ENCODE data around the gene HEG1.

HEG1 gene

DNA sequence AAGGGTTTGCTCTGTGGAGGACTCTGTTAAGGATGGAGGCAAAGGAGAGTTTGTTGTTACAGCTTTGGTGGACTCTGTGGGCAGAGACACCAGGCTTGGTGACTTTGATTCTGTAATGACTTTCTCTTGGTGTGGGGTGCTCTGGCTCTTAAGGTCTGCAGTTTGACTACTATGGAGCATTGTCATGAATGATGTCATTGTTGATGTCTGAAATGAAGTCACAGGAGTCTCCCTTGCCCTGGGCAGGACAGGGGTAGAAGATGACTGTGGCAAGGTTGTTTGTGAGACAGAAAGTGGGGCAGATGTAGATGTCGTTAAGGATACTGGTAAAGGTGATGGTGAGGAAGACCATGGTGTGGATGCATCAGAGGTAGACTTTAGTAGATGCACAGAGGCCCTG is 42.7 kb downstream of the HEG1 start:
- DNase-seq (ENCODE audit: low read depth, low spot score), result no peak

DNA sequence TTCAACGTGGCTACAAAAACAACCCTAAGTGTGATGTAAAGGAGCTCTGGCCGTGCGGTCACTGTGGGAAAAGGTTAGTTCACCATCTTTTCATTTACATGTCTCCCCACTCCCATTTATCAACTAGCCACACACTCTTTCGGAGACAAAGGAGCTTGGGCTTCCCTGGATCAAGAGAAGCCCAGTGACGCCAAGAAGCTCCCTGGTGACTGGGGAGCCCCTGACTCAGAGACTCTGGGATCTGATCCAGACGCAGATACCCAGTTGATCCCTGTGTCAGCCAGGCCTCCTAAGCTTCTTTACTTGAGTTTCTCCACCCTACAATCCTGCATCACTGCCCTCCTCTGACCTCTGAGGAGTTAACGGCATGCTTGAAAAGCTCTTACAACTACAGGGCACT is 43.9 kb downstream of the HEG1 start:
- DNase-seq (ENCODE audit: low read depth, low spot score), result no peak

DNA sequence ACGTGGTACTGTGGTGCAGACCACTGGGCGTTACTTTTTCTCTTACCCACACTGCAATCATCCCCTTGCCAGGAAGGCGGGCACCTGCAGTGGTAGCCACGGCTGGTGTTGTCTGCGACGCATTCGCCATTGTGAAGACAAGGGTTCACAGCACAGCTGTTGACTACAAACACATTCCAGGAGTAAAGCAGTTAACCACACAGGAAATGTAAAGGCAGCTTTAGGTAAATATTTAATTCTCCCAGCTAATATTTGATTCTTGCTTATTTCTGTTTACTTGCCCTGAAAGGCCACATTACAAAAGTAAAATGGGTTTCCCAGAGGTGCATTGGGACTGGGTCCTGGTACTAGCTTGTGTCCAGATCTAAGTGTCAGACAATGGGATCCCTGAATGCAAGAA is 45.4 kb downstream of the HEG1 start:
- DNase-seq (ENCODE audit: low read depth, low spot score), result no peak

DNA sequence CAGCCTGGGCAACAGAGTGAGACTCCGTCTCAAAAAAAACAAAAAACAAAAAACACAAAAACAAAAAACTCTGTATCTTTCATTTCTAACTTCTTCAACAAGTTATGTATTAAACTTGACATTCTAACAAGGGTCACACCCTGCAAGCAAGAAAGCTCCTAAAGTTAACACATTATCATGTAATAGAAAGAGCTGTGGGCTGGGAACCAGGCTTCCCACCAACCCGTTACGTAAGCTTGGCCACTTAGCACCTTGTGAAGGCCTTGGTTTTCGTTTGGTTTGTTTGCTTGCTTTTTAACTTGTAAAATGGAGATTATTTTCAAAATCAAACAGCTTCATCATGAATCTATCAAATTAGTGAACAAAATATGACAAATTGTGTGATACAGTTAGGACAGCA is 47.0 kb downstream of the HEG1 start:
- DNase-seq (ENCODE audit: low read depth, low spot score), result no peak

DNA sequence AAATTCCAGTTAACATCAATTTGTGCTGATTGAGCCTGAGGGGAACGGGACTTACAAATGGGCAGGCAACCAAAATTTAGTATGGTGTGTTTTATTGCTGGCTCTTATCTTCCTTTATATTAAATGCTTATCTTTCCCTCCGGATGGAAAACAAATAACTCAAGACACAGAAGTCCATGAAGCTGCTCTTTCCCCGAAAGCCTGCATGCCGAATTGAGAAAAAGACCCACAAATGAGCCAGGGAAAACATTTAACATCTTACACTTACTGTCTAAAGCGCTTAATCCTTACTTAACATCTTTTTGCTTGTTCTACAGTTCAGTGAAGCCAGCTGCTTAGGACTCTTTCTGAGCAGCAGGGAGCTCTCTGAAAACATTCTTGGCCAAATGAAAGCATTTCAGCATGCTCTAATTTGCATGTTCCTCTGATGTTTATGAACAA is 49.5 kb downstream of the HEG1 start:
- no peak for DNase-seq (ENCODE audit: low read depth, low spot score)

DNA sequence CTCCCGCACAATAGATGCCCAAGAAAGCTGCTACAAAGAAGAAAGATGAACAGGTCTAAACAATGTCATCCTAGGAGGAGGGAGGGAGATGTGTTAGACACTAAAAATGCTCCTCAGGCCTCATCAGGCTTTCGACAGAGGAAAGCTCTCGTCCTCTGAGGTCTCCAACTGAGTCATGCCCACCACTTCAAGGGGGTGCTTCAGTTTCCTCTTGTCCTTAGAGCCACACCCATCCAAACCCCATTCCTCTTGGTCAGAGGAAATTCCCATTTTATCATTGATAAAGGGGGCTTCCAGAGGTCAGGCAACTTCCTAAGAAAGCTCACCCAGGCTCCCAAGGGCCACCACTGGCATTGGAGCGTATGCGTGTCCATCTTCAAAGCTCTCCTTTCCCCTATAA is 50.1 kb downstream of the HEG1 start:
- no peak for DNase-seq (ENCODE audit: low read depth, low spot score)

DNA sequence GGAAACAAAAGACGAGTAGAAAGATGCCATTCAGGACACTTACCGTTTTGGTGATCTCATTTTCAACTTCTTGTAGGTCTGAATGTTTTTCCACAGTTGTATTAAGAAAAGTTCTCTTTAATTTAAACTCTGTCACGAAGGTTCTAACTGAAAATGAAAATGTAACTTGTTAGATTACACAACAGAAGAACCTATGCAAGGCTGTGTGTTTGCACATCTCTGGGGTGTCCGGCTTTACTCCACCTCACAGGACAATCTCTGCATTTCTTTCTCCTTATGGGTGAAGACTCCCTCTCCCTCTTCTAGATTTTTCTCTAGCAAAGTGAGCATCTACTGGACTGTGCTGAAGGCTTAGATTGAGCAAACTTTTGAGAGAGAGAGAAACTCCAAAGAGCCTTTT is 50.6 kb downstream of the HEG1 start:
- DNase-seq (ENCODE audit: low read depth, low spot score), result no peak

DNA sequence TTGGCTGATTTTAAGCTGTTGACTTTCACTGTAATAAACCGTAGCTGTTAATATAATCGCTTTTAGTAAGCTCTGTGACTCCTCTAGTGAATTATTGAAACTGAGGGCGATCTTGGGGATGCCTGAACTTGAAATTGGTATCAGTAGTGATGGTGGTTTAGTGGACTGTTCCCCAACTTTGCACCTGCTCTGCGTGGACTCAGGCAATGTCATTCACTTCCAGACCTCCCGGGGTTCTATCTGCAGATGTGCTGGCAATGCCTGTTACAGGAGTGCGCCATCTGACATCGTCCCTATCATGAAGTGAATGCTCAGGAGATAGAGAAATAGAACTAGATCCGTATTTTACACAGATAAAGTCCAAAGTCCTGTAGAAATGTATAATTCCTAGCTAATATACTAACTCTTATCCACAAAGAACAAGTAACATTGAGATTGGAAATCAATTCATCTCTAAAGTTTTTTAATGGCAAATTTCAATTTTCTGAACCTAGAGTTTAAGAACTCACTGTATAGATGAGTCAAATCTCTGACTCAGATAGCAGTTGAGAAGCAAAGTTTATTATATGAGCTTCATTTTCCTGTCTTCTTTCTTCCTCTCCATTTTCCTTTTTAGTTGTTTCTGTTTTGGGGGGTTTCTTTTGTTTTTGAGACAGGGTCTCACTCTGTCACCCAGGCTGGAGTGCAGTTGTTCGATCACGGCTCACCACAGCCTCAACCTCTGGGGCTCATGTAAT is 51.8 kb downstream of the HEG1 start:
- no peak for DNase-seq (ENCODE audit: low read depth, low spot score)

DNA sequence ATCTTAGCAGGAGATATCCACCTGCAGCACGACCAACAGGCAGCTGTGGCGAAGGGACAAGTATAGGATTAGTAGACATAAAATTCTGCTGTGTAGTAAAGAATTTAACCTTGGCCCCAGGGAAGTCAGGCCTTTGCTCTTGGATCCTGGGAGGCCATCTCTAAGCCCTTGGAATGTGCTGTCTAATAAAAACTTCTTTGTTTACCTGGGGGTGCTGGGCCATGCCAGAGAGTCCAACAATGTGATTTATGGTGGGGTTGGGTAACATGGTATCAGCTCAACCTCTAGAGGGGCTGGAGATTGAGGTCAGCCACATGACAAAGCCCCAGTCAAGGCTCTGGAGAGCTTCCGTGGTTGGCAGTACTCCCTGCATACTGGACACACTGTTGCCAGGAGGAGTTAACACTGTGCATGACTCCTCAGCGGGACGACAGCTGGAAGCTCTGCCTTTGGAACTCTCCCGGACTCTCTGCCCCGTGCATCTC is 52.4 kb downstream of the HEG1 start:
- peak; percentile 19 for DNase-seq (ENCODE audit: low read depth, low spot score)

DNA sequence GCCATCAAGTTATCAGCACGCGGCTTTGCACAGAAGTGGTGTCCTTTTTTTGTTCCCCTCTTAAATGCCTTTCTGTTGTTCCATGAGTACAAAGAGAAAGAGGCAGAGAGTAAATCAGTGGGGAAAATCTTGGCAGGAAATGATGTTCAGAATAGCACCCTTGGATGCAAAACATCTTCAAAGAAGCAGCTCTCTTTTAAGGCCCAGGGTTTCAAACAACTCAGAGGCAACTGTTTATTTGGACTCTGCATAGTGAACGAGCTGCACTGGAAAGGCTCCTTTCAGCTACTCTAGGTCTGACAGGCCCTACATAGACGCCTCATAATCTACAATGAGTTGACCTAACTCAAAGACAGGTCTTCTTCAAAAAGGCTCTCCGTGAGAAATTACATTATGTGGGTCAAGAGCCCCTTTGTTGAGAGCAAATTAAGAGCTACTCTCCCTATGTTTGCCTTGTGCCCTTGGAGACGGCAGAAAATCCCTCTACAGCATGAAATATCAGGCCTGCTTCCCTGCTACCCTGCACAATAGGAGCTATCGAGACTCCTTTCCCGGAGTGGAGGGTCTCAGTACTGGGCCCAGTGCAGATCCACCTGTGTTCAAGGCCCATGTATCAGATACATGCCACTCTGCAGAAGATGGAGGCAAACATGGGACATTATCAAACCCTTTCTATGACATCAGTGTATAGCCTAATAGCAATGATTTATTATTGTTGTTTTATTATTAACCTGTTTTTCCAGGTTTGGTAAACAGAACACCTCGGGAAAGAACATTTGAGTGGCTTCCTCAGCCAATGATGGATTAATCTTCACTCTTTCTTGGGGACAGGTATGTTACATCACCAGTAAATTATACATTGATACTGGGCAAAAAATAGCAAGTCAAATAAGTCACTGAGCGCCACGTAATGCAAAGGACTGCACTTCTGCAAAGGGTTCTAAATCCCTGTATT is 53.1 kb downstream of the HEG1 start:
- DNase-seq (ENCODE audit: low read depth, low spot score), result no peak

DNA sequence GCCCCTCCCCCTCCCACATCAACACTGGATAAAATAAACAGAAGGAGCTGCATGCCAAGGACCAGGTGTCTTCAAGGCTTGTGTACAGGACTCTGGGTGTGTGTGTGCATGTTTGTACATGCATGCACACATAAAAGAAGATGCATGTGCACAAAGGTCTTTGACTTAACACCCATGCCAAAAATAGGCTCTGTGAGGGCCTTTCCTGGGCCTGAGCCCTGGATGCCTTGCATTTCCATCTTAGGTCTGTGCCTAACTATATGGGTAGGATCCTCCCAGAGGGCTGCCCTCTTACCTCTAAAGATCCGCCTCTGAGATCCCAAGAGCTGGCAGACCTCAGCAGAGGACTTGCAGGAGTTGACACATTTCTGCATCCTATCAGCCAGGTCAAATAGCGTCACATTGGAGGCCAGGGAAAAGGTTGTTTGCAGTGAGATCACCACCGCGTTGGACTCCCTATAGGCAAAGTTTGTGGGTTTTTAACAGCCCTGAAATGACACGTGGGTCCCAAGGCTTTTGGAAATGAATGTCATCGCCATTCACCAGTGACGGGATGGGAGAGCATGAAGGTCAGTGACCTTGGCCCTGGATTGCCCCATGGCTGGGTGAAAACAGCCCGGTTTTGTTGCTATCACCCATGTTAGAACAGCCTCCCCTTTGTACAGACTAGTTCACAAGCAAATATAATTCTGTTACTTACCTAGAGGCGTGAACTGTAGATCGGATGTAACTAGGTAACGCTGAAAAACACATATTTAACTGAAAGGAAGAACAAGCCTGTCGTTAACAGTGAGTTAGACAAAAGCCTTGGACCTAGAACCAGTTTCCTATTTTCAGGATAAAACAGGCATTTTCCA is 54.0 kb downstream of the HEG1 start:
- no peak for DNase-seq (ENCODE audit: low read depth, low spot score)

DNA sequence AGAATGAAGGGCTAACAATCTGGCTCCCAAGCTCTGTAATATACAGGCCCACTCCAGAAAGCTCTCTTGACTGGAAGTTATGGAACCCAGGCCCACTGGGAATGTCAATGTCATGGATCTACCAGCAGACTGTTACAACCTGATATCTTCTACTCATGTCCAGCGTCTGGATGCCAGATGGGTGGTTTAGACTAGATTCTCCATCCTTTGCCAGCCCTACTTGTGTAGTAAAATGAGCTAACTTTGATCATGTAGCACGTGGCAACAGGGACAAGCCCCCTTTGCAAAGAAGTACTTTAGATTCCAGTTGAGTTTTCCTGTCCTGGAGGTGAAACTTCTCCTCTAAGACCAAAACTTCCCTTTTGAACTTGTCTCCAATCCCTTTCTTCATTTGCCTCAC is 55.1 kb downstream of the HEG1 start:
- no peak for DNase-seq (ENCODE audit: low read depth, low spot score)

DNA sequence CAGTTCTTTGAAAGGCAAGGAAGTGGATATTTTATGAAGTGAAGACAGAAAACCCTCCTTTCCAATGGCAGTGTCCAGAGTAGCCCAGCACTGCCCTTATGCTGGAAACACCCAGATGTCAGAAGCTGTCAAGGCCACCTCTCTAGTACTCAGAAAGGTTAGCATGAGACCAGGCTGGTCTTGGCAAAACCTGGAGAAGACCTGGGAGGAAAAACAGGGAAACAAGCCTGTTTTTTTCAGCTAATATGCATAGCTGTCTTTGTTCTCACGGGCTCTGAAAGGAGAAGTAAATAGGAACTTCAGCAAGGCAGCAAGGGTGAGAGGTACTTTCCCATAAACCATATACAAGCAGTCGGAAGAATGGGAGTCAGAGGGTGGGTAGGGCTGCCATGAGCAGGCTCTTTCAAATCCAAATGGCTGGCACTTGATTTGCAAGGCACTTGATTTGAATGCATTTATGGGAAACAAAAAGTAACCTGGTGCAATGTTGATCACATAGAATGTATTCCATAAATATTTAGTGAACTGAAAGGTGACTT is 55.8 kb downstream of the HEG1 start:
- no peak for DNase-seq (ENCODE audit: low read depth, low spot score)

DNA sequence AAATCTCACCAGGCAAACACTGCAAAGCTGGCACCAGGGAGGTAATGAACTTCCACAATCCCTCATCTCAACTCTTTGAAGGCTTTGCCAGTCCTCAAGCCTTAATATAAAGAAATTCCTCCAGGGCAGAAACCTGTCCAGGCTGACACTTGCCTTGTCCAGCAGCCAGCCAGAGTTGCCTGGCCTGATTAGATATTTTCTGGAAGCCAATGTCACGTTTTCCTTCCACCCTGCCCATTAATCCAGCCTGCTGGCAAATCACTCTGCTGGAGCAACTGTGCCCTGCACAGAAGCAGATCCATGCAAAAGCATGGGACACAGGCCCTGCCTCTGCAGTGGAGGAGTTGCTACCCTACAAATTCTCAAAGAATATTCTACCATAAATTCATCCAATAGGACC is 56.5 kb downstream of the HEG1 start:
- DNase-seq (ENCODE audit: low read depth, low spot score), result no peak

DNA sequence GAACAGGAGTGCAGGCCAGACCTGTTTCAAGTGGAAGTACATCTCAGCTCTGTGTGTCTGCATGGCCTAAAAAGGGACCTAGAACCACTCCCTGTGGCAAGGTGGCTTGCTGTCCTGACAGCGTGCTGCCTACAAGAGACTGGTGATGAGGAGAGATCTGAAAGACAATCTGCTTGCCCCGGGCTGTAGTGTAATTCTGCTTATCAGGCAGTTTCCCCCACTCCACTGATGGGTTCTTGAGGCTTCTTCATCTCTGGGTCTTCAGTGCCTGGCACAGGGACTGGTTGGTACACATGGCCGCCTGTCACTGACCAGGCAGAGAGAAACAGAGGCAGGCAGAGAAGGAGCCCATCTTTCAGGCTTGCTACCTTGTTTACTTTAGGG is 57.6 kb downstream of the HEG1 start:
- no peak for DNase-seq (ENCODE audit: low read depth, low spot score)

DNA sequence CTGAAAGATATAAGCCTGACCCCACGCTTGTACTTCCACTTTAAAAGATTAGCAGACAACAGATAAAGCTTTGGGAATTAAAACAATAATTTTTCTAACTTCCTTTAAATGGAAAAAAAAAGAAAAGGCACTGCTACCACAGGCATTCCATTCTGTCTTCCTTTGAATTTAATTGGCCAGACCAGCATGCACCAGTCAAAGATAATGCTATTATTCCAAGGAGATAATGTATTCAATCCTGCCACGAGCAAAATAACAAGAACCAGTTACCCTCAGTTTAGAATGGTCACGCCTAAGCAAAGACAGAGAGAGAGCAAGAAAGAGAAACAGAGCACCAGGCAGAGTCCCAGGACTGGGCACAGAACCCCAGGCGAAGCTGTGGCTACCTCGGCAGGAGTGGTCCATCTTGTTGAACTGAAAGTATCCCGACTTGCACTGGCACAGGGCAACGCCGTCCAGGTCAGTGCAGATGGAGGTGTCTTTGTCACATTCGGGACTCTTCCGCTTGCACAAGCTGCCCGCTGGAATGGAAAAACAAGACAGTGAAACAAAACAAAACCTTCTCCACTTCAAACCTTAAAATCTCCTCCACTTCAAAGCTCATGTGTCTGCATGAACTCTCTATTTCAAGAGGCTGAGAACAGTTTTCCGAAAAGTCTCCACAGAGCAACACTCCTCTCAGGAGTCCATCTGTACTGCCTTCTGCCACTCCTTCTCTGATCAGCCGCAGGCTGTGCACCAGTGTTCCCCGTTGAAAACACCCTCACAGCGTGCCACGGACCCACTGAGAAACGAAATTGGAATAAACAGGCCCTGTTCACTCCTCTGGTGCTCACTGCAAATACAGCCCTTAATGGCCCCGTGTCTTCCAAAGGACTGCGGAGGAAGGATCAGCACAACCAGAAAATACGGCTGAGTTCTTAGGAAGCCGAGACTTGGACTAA is 58.2 kb downstream of the HEG1 start:
- no peak for DNase-seq (ENCODE audit: low read depth, low spot score)

DNA sequence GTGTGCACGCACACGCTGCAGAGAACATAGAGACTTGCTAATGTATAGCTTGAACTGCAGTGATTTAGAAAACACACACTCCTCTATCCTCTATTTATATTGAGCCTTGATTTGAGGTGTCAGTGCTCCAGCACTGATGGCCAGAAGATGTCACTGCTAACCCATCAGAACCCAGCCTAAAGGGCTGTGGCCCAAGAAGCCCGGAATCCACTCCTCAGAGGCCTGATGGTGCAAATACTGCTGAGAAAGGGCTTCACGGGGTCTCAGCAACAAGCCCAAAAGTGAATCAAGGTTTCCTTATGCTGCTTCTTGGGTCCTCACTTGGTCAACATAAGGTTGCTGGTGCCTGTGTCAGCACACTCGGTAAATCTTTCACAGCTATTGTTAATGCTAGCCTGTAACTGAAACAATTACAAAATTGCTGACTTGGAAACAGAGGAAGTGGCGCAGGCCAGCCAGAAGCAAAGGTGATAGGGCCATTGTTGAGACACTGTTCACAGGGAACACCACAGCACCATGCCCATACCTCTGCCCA is 60.3 kb downstream of the HEG1 start:
- peak; percentile 66 for DNase-seq (ENCODE audit: low read depth, low spot score)

DNA sequence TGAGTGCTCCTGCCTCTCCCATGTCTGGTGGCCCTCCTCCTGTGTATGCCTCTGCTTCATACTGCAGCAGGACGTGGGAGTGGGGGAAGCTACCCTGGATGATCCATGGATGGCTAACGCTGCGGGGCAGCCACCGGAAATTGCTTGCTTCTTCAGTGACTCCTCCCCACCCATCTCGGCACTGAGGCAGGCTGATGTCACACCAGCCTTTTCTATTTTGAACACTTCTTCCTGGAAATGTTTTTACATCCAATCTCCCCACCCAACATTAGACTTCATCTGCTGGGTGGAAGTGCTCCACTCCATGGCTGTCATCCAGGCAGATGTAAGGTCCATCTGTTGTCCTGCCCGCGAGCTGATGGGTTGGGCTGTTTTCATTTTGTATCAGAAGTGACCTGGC is 62.3 kb downstream of the HEG1 start:
- no peak for DNase-seq (ENCODE audit: low read depth, low spot score)

DNA sequence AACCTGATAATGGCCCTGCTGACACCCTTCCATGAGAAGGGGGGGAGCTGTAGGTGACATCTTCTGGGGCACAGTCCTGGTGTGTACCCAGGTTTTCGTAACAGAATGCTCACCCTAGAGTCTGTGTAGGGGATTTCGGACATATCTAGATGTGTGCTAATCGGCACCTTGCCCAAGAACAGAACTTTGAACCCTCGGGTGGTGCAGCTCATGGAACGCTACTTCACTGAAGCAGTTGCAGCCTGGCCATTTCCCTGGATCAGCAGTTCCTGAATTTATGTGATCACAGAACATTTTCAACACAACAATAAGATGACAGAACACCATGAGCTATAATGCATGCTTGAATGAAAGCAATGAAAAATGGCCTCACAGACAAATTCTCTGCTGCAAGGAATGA is 63.8 kb downstream of the HEG1 start:
- no peak for DNase-seq (ENCODE audit: low read depth, low spot score)
